HG03025 (cell line): ENCODE data around the gene IGFBP2.

ENCODE experiments used
- ATAC-seq: cut with Tn5 transposase; IDR thresholded peaks from one replicate; pipeline ENCODE4 v1.9.1; 2021; ENCODE audit warnings: mild to moderate bottlenecking, moderate library complexity; ENCODE audit not compliant: unreplicated experiment, low FRiP score

The IGFBP2 gene

GRCh38 chr2:216680951-216681629, 47.9 kb downstream of the IGFBP2 start:
- no peak for ATAC-seq

GRCh38 chr2:216681683-216682082, 48.5 kb downstream of the IGFBP2 start:
- ATAC-seq, result no peak

GRCh38 chr2:216683846-216684245, 50.6 kb downstream of the IGFBP2 start:
- ATAC-seq, result no peak

GRCh38 chr2:216685327-216685875, 52.2 kb downstream of the IGFBP2 start:
- ATAC-seq, result no peak

- ATAC-seq, result no peak
Measured at GRCh38 chr2:216687111-216687510, 53.9 kb downstream of the IGFBP2 start.

DNA sequence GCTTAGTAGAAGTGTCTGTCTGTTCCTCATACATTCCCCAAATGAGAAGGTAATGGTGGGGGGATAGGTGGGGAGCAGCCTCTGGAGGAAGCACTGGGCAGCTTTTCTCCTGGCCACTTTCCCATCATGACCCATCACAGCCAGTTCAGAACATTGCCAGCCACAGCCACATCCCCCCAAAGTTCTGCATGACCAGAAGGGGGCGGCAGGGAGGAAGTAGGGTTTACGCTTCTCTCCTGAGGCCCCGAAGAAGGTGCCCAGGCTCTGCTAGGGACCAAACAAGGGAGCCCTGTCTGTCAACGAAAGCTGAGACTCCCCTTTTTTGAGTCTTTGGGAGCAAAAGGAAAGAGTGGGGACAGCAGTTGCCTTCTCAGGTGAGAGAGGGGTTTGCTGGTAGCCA, 54.4 kb downstream of the IGFBP2 start:
- no peak for ATAC-seq

- no peak for ATAC-seq
Measured at GRCh38 chr2:216688731-216689340, 55.6 kb downstream of the IGFBP2 start.

DNA sequence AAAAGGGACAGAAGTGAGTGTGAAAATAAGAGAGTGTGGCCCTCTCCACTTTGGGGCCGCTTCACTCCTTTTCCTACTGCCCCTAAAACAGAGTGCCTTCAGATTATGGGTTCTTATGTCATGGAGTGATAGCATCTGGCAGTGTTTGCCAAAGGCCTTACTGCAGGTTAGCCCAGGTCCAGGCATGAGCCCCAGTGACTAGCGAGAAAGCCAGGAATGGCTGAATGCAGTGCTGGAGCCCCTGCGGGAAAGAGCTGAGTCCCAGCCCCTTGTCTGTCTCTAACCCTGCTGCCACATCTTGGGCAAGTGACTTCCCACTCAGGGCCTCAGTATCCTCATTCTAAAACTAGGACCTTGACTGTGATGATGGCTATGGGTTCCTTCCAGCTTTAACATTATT, 56.2 kb downstream of the IGFBP2 start:
- no peak for ATAC-seq

DNA sequence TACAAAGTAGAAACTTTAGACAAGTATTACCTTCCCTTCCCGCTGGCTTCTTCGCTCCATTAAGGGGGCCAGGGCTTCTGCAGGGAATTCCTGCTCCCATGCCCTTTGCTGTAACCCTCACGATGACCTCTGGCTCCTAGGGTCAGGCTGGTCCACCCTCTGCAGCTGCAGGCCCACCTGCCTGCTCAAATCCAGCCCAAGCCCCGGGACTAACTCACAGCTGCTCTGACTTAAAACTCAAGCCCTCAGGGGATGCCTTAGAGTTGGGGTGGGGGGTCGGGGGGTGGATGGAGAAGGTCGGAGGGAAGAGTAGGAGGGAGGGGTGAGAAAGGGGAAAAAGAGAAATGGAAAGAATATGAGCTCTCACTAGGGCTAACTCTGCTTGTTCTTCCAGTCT, 57.2 kb downstream of the IGFBP2 start:
- ATAC-seq, result no peak

DNA sequence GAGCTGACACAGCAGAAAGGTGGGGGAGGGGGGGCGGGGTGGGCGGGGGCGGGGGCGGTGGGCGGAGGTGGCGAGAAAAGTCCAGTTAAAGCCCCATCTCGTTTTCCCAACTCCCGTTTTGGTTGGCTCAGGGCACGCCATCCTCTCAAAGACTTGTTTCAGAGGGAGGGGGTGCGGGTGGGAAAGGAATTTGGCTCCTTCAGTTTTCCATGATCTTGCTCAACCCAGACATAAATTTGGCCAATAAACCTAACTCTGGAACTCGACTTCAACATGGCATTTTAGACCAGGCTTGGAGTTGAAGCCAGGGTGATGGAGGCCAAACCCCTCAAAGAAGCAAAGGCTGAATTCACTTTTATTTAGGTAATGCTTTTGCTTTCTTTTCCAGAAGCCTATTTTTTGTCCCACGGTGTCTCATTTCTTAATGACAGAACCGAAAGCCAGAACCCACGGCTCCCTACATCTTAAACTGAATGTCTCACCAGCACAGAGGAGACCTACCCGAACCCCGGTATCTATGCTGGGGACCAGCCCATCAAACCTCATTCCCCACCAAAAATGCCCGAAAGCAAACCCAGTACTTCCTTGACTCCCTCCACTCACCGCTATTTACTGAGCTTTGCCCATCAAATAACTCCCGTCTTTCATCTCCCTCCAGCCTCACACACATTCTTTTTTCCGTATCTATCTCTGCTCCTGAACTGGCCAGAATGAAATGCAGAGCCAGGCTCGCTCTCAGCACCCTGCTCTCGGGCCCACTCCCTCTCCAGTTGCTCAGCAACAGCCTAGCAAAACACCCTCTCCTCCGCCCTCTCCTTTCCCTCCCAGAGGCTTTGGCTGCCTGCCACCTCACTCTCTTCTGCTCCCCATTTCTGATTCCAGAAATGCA, 57.9 kb downstream of the IGFBP2 start:
- no peak for ATAC-seq

DNA sequence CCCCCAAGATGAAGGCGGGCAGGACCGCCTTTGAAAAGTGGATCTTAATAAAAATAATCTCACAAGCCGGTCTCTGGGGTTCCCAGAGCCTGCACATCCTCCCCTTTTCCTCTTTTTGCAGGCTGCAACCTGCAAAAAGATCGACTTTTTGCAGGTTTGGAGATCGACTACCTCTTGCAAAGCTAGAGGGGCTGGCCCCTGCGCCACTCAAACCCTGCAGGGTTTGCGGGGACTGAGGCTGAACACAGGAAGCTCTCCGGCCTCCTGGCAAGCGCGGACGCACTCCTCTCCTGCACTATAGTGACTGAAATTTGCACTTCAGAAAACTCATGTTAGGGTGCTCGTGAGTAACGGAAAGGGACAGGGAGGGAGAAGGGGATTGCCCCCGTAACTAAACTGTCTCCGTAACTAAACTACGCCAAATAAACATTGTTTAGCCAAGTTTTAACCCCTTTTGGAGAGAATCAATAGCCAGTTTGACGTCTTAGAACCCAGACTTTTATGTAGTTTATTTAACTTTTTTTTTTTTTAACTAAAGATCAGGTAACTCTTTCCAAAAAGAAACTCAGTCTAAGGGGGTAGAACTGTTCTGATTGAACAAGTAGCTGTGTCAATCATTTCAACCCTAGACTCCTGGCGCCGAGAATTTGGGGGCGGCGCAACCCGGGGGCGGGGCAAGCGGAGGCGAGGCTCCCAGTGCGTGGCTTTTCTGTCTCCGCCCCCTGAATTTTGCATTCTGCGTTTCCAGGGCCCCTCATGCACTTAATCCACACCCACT, 59.6 kb downstream of the IGFBP2 start:
- ATAC-seq, result no peak

- no peak for ATAC-seq
Measured at GRCh38 chr2:216693414-216694080, 60.3 kb downstream of the IGFBP2 start.

DNA sequence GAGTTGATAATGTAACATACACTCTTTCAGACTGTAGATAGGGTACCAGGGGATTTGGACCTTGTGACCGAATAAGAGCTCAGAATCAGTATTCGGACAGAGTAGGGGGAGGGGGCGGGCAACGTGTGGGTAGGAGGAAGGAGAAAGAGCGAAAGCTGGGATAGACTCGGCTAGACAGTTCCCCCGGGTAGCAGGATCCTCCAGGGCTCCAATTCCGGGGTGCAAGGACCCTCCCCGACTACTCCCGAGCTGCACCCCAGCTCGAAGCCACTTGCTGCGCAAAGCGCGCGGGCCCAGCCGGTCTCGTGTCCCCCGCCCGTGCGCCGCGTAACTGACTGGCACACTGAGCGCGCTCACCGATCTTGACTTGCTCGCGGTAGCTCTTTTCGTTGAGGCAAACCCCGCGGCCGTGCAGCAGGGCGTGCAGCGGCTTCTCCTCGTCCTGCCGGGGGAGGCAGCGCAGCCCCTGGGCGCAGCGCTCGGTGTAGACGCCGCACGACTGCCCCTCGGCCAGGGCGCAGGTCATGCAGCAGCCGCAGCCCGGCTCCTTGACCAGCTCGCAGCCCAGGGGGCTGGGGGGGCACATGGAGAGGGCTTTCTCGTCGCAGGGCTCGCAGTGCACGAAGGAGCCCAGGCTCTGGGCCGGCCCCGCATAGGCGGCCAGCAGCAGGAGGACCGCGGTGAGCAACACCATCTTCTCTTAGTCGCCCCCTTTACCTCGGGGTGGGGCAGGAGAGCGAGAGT, 61.0 kb downstream of the IGFBP2 start:
- ATAC-seq, result no peak

- no peak for ATAC-seq
Measured at GRCh38 chr2:216694826-216695217, 61.6 kb downstream of the IGFBP2 start.

DNA sequence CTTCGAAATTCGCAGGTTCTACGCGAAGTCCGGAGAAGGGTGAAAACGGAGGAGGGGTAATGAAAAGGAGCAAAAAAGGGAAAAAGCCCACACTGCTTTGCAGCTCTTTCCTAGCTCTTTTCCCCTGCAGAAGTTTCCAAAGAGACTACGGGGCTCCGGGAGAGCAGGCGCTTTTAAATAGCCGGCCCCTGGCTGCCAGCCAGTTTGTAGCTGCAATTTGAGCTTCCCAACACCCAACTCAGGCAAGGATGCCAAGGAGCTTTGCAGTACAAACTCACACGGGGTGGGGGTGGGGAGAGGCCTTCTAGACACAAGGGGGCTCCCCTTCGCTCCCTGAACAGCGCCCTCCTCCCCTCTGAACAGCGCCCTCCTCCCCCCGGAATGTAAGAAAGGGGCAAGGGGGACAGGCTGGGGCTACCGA, 62.2 kb downstream of the IGFBP2 start, which contains the start of gene IGFBP5:
TSS of gene IGFBP5 (minus strand) at position 149 of the 421 bp plus-strand sequence. CDS start 774 bp downstream, outside the sequence.
- no peak for ATAC-seq

DNA sequence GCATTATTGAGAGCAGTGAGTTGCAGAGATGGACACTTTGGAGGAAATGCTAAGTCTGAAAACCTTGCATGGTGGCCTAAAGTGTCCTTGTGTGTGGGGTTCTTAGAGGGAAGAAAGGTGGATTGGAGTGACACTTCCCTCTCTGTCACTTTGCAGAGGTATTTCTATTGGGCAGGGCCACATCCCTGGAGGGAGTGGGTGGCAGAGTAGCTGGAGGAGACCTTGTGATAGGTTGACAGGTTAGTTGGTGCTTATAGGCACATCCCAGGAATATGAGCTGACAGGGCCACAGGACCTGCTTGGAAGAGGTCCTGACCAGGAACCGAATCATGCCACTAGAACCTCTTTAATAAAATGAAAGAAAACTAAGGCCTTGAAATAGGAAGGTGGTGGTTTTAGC, 63.1 kb downstream of the IGFBP2 start:
- no peak for ATAC-seq

DNA sequence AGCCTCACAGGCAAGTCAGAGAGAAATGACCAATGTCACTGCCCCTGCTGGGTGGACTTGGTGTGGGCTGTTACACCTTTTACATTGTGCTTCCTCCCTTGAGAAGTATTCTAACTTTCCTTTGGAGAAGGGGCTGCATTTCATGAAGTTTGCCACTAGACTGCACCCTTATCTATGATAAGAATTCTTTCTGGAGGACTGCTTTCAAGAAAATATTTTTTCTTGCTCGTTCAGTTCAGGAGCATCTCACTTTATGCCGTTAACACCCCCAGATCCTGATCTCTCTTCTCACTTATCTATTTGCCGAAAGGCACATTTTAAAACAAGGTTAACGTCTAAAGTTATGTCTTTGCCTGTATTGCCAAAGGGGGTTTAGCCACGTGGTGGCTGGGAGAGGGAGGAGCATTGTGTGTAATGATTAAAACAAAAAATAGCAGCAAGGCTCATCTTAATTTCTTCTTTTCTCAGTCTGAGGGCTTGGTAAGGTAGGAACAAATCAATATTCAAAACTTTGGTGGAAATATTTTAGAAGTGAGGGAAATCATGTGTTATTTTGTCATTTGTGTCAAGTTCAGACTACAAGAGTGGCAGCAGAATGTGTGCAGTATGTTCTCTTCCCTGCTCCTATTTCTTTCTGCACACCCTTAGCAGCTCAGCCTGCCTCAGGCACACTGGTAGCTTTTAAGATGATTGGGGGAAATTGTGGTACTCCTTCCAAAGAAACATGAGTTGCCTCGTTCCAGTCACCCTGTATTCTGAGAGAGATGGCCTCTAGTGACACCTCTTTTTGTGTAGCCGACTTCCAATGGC, 63.7 kb downstream of the IGFBP2 start:
- ATAC-seq, result no peak

DNA sequence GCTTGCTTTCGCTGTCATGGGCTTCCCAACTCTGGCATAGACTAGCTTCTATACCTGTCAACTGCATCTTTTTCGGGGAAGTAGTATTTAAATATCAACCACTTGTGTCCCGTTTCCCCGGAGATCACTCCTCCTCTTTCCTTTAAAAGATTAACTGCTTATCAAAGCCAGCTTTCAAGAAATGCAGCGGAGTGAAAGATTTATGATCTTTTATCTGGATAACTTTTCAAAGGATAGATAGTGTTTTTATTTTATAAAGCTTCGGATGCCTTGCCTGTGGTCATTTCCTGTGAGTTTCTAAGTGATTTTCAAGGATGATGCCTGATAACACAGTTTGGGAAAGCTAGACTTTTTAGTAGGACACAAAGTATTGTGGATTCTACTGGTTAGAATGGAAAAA, 65.1 kb downstream of the IGFBP2 start:
- ATAC-seq, result no peak
